ENCODE measurements around the gene NTHL1. TPM values are rescaled to one million over a fixed set of nuclear protein-coding genes. Genes with fewer than 3 reads are reported as not detected.

The NTHL1 gene
- total RNA-seq, 4 donors from 2014 or later = 18.8 to 58.4 (median 27.6) TPM

GRCh38 chr16:2077696-2078095 is 30.1 kb upstream of the NTHL1 start:
- Histone ChIP-seq H3K27me3 (no peaks in the 10 kb centered on the region), H3K4me3 (no peak overlapping the region), H3K9me3 (no peaks in the 10 kb centered on the region), H3K4me1 (no peaks in the 10 kb centered on the region), H3K36me3 (no peaks in the 10 kb centered on the region), H3K27ac (no peak overlapping the region)
- TF ChIP-seq POLR2A (IDR thresholded peaks at IDR 0.05) (no peak), CTCF (IDR thresholded peaks at IDR 0.05) (no peak)
- intact Hi-C loops (cut with DNase I; ENCODE audit: low total_unique reads) = no loop called here
- no peak for DNase-seq

- Histone ChIP-seq H3K4me3 (no peak overlapping the region), H3K27ac (no peak overlapping the region), H3K36me3 (no peaks in the 10 kb centered on the region), H3K27me3 (no peaks in the 10 kb centered on the region), H3K9me3 (no peaks in the 10 kb centered on the region), H3K4me1 (no peaks in the 10 kb centered on the region)
- TF ChIP-seq CTCF (IDR thresholded peaks at IDR 0.05) = no peak
- TF ChIP-seq POLR2A (IDR thresholded peaks at IDR 0.05) = no peak
- DNase-seq = no peak
- intact Hi-C loops (cut with DNase I; ENCODE audit: low total_unique reads) = no loop called here
These were observed 29.4 kb upstream of the NTHL1 start for GRCh38 chr16:2077016-2077415.

- DNase-seq = no peak
- intact Hi-C loops (cut with DNase I; ENCODE audit: low total_unique reads) = no loop called here
- Histone ChIP-seq H3K4me3 (no peak overlapping the region), H3K27ac (no peak overlapping the region), H3K36me3 (no peaks in the 10 kb centered on the region), H3K27me3 (no peaks in the 10 kb centered on the region), H3K9me3 (no peaks in the 10 kb centered on the region), H3K4me1 (no peaks in the 10 kb centered on the region)
- no peak for TF ChIP-seq POLR2A (IDR thresholded peaks at IDR 0.05)
- no peak for TF ChIP-seq CTCF (IDR thresholded peaks at IDR 0.05)
These were observed 28.6 kb upstream of the NTHL1 start for GRCh38 chr16:2076072-2076865.

- Histone ChIP-seq H3K27ac (no peak overlapping the region), H3K36me3 (no peaks in the 10 kb centered on the region), H3K27me3 (no peaks in the 10 kb centered on the region), H3K4me1 (no peaks in the 10 kb centered on the region), H3K9me3 (no peaks in the 10 kb centered on the region), H3K4me3 (no peak overlapping the region)
- TF ChIP-seq CTCF (IDR thresholded peaks at IDR 0.05) (no peak), POLR2A (IDR thresholded peaks at IDR 0.05) (no peak)
- intact Hi-C loops (cut with DNase I; ENCODE audit: low total_unique reads) = no loop called here
- DNase-seq = no peak
These were observed 28.0 kb upstream of the NTHL1 start for GRCh38 chr16:2075631-2076030.

- Histone ChIP-seq H3K27me3 (no peaks in the 10 kb centered on the region), H3K27ac (no peak overlapping the region), H3K4me1 (no peaks in the 10 kb centered on the region), H3K36me3 (no peaks in the 10 kb centered on the region), H3K4me3 (no peak overlapping the region), H3K9me3 (no peaks in the 10 kb centered on the region)
- DNase-seq = no peak
- intact Hi-C loops (cut with DNase I; ENCODE audit: low total_unique reads) = no loop called here
- TF ChIP-seq CTCF (IDR thresholded peaks at IDR 0.05) (no peak), POLR2A (IDR thresholded peaks at IDR 0.05) (no peak)
These were observed 26.4 kb upstream of the NTHL1 start for GRCh38 chr16:2074071-2074470.
